Measurements from ENCODE around the gene RFNG.

The RFNG gene

DNA sequence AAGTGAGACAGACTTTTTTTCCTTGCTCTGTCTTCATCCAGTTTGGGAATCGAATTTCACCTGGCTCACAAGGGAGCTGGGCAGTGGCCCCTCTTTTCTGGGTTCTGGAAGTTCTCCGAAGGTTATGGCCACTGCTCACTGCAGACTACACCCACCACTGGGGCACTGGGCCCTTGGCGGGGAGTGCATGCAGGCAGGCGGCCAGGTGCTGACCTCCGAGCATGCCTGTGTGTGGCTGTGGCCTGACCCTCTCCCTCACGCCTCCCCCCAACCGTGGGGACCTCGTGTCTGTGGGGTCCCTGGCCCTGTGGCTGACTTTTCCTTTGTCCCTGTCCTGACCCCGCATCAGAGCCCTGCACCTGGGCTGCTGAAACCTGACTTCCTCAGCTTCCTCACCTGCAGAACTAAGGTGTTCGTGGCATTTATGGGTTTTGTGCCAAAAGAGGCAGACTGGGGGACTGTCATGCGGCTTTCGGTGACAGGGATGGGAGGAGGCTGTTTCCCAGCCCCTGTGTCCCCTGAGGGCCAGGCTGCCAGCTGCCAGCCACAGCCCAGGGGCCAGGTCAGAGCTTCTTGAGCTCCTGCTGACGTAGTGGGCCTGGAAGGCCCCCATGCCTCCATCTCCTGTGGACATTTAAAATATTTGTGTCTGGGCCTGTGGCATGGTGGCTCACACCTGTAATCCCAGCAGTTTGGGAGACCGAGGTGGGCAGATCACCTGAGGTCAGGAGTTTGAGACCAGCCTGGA, 52.7 kb downstream of the RFNG start:
- no peak for DNase-seq

DNA sequence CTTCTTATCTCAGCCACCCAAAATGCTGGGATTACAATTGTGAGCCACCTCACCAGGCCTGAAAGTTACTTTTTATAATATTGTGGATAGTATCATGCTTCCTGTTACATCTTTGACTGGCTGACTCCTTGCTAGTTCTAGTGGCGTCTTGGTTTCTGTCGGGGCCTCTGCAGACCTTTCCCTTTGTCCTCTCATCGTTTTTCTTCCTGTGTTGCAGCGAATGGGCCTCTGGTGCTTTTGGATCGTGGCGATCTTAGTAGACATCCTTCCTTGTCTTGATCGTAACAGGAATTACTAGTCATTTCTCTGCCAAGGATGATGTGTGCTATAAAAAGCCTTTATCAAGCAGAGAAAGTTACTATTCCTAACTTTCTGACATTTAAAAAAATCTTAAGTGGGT, 53.4 kb downstream of the RFNG start:
- DNase-seq, result no peak
